Measurements from ENCODE around the gene SIAH2. TPM values are rescaled to one million over a fixed set of nuclear protein-coding genes. Genes with fewer than 3 reads are reported as not detected.

SIAH2 gene
- polyA plus RNA-seq, 3 donors, result 11.2 to 26.2 (median 12.0) TPM

GRCh38 chr3:150720444-150720843 lies 42.5 kb downstream of the SIAH2 start:
- no peak overlapping the region for H3K27ac ChIP-seq (ENCODE audit: low read depth, low read length)
- WGBS, 3 donors, result 72 to 80% (median 77%) methylated on average over 3 of the region's 3 CpGs

GRCh38 chr3:150710097-150710496 lies 52.9 kb downstream of the SIAH2 start:
- WGBS, 3 donors, result 91 to 98% (median 94%) methylated on average over 2 of the region's 2 CpGs
- H3K27ac ChIP-seq (ENCODE audit: low read depth, low read length), result no peak overlapping the region

GRCh38 chr3:150703756-150704344 lies 59.1 kb downstream of the SIAH2 start, which contains the start of gene ERICH6:
Gene ERICH6 (minus strand): TSS chr3:150703920. CDS start chr3:150703898, 22 bp downstream.
- H3K27ac ChIP-seq (ENCODE audit: low read depth, low read length), result no peak within 1 kb of the TSS
- WGBS, 3 donors, result 0 to 1% (median 1%) methylated on average over 34 to 35 of the region's 35 CpGs

- 1 to 4% (median 2%) methylated on average over 29 of the region's 29 CpGs for WGBS, 3 donors
- H3K27ac ChIP-seq (ENCODE audit: low read depth, low read length), result no peak overlapping the region
Measured at GRCh38 chr3:150703299-150703755, 59.6 kb downstream of the SIAH2 start.

- 67 to 76% (median 71%) methylated on average over 2 of the region's 2 CpGs for WGBS, 3 donors
Measured at GRCh38 chr3:150699068-150699639, 63.8 kb downstream of the SIAH2 start.

GRCh38 chr3:150697646-150698045 lies 65.3 kb downstream of the SIAH2 start:
- H3K27ac ChIP-seq (ENCODE audit: low read depth, low read length), result no peak overlapping the region

More at GRCh38 chr3:150699068-150699639, 63.8 kb downstream of the SIAH2 start:
- H3K27ac ChIP-seq (ENCODE audit: low read depth, low read length), result no peak overlapping the region

GRCh38 chr3:150691414-150692040 lies 71.4 kb downstream of the SIAH2 start:
- 86 to 88% (median 87%) methylated on average over 2 of the region's 2 CpGs for WGBS, 3 donors
- no peak overlapping the region for H3K27ac ChIP-seq (ENCODE audit: low read depth, low read length)

Other genes starting within 250 kb of the SIAH2 start
- 100 to 1,000 TPM in 2 of 3 donors, 10 to 100 TPM in 1; 82.4 to 281 (median 129) TPM for gene SERP1, start 216.7 kb downstream of the SIAH2 start, polyA plus RNA-seq
- 10 to 100 TPM; 66.7 to 85.1 (median 77.2) TPM for gene EIF2A, start 216.4 kb downstream of the SIAH2 start, polyA plus RNA-seq
- 10 to 100 TPM; 46.2 to 90.4 (median 57.5) TPM for gene SELENOT, start 159.8 kb downstream of the SIAH2 start, polyA plus RNA-seq
- not detected for gene ERICH6, start 59.2 kb downstream of the SIAH2 start, polyA plus RNA-seq
- not detected for gene MINDY4B, start 142.3 kb upstream of the SIAH2 start, polyA plus RNA-seq
- gene CLRN1, start 209.6 kb upstream of the SIAH2 start, polyA plus RNA-seq, result not detected